Tibial nerve (tissue), 4 donors: ENCODE measurements around the gene UPK3BL1. TPM values are rescaled to one million over a fixed set of nuclear protein-coding genes. Genes with fewer than 3 reads are reported as not detected.
A peak's percentile ranks its signal among the peaks of the same experiment; 100 is the strongest.
"Not testable (repeated sequence)": the region's sequence is repeated elsewhere in the genome, so short reads cannot be mapped to it uniquely, and the experiment has no call there.

ENCODE experiments used
- DNase-seq, 2 donors: peaks; one replicate each; pipeline ENCODE4 v3.0.0-alpha.2; 2019; ENCODE audit warnings: low spot score in 2 of 2
- H3K27ac ChIP-seq, 4 donors: fragments of 200-600 bp; sonication (generic) in 3 of 4; one replicate each; pipeline ENCODE4 v1.5.1; 2017 to 2019; ENCODE audit warnings: mild to moderate bottlenecking in 1 of 4
- H3K27me3 ChIP-seq, 2 donors: fragments of 200-600 bp; sonication (generic) in 1 of 2; one replicate each; pipeline versions ENCODE4 v1.5.1 to v1.6.0; 2017 to 2019
- H3K36me3 ChIP-seq, 3 donors: fragments of 200-600 bp; sonication (generic); one replicate each; pipeline ENCODE4 v1.5.1; 2018 to 2019
- H3K4me1 ChIP-seq, 4 donors: fragments of 200-600 bp; sonication (generic) in 3 of 4; one replicate each; pipeline ENCODE4 v1.5.1; 2017 to 2019
- H3K4me3 ChIP-seq, 4 donors: fragments of 200-600 bp; sonication (generic) in 3 of 4; one replicate each; pipeline ENCODE4 v1.5.1; 2017 to 2019; ENCODE audit warnings: mild to moderate bottlenecking in 1 of 4, moderate library complexity in 1 of 4
- H3K9me3 ChIP-seq, 4 donors: fragments of 200-600 bp; sonication (generic) in 3 of 4; one replicate each; pipeline ENCODE4 v1.5.1; 2017 to 2019
- WGBS, 2 donors: methylation state at CpG; one replicate each; pipeline ENCODE4 v1.1.5; 2018; 5-methylcytosine and 5-hydroxymethylcytosine counted together
- total RNA-seq, 4 donors: library from RNA; depleted of rRNA; stranded (reverse); fragments of >200 nt; gene quantifications; one replicate each; pipeline ENCODE4 v1.1.0, GENCODE V29; 2016

Gene UPK3BL1, protein sequence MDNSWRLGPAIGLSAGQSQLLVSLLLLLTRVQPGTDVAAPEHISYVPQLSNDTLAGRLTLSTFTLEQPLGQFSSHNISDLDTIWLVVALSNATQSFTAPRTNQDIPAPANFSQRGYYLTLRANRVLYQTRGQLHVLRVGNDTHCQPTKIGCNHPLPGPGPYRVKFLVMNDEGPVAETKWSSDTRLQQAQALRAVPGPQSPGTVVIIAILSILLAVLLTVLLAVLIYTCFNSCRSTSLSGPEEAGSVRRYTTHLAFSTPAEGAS
- 10 to 100 TPM; 30.6 to 56.1 (median 40.6) TPM for total RNA-seq

DNA sequence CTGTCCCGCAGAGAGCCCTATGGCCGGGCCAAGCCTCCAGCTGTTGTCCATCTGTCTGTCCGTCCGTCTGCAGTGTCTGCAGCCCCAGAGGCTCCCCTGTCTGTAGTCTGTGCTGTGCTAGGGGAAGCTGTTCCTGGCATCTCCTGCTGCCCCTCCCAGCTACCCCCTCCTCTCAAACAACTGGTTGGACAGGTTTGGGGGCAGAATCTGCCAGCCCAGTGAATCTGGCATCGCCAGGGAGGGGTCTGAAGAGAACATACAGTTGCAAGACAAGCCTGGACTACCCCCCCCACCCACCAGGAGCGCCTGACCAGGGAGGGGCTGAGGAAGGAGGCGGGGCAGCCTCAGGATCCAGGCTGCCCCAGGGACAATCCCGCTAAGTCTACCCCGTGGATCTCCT lies at the start of gene UPK3BL1:
Gene UPK3BL1, minus strand, starts transcription at position 101 of the 400 bp plus-strand sequence. Its CDS starts 50 bp downstream, at position 51.
- H3K9me3 ChIP-seq, H3K27me3 ChIP-seq, H3K4me1 ChIP-seq, H3K36me3 ChIP-seq, H3K27ac ChIP-seq, DNase-seq, H3K4me3 ChIP-seq: not testable (repeated sequence)
- no CpG with 5 or more reads among the region's 9 CpGs for WGBS, 2 donors

DNA sequence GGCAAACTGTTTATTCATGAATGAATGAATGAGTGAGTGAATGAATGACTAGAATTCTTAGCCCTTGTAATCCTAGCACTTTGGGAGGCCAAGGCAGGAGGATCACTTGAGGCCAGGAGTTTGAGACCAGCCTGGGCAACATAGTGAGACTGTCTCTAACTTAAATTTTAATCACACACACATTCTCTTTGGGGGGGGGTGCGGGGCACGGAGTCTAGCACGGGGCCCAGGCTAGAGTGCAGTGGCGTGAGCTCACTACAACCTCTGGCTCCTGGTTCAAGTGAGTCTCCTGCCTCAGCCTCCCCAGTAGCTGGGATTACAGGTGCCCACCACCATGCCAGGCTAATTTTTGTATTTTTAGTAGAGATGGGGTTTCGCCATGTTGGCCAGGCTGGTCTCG lies 48.0 kb upstream of the UPK3BL1 start:
- 96% methylated on average over 4 of the region's 6 CpGs; no CpG with 5 or more reads in 1 of the 2 donors for WGBS, 2 donors
- H3K27me3 ChIP-seq, DNase-seq, H3K36me3 ChIP-seq, H3K4me3 ChIP-seq, H3K9me3 ChIP-seq, H3K27ac ChIP-seq, H3K4me1 ChIP-seq: not testable (repeated sequence)

DNA sequence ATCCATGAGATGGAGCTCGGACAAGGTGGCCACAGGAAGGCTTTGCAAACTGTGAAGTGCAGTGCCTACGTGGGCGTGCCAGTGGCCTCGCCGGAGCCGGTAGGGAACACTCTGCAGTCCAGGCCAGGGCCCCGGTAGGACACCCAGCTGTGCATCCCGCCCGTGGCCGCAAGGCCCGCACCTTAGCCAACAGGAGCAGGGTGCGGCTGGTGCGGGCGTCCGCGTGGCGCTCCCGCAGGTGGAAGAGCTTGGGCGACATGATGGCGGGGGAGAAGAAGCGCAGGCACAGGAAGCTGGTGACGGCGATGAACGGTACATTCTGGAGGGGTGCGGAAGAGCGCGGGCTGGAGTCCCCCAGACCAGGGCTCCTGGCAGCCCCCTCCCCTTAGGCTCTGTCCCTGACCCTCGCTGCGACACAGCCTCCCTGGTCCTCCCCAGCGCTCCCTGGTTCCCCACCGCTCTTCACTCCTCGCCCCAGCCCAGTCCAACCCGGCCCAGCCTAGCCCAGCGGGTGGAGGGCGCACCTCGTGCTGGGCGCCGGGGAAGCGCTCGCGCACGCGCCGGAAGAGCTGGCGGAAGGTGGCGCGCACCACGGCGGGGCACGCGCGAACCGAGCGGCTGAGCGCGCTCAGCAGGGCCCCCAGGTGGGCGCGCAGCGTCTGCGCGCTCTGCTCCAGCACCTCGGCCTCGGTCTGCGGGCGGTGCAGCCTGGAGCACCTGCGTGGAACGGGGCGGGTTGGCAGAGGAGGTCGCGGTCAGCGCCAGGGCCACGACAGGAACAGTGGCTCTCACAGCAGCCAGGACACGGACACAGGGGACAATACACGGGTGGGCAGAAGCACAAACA lies 47.1 kb upstream of the UPK3BL1 start:
- not testable (repeated sequence) for DNase-seq, H3K4me1 ChIP-seq, H3K9me3 ChIP-seq, H3K36me3 ChIP-seq, H3K27me3 ChIP-seq
- H3K4me3 ChIP-seq: peak overlapping the region in 2 of 4 donors; percentile 13 to 44
- WGBS, 2 donors: no CpG with 5 or more reads among the region's 74 CpGs
- H3K27ac ChIP-seq: peak overlapping the region in 1 of 4 donors; percentile 47

DNA sequence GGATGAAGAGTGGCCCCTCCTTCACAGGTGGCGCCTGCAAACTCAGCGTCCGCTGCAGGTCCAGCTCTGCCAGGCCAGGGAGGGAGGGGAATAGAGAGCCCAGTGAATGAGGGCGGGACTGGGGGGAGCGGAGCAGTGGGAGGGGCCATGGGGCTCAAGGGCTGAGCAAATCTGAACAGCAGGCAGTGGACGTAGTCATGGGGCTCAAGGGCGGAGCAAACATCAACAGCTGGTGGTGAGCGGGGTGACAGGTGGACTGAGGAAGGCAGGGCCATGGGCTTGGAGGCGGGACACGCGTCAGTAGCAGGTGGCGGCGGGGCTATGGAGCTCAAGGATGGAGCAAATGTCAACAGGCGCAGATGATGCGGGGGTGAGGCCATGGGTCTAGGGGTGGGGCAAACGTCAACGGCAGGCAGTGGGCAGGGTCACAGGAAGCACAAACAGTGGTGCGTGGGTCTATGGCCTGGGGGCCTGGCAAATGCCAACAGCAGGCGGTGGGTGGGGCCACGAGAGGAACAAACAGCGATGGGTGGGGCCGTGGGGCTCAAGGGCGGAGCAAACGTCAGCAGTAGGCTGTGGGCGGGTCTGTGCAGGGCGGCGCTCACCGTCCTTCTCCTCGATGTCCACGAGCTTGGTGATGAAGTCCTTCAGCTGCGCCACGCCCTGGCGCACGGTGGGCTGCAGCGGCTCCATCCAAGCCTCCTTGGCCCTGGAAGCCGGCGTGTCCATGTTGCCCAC lies 45.9 kb upstream of the UPK3BL1 start:
- H3K36me3 ChIP-seq, DNase-seq, H3K4me3 ChIP-seq, H3K27ac ChIP-seq, H3K9me3 ChIP-seq, H3K4me1 ChIP-seq, H3K27me3 ChIP-seq: not testable (repeated sequence)
- no CpG with 5 or more reads among the region's 37 CpGs for WGBS, 2 donors

DNA sequence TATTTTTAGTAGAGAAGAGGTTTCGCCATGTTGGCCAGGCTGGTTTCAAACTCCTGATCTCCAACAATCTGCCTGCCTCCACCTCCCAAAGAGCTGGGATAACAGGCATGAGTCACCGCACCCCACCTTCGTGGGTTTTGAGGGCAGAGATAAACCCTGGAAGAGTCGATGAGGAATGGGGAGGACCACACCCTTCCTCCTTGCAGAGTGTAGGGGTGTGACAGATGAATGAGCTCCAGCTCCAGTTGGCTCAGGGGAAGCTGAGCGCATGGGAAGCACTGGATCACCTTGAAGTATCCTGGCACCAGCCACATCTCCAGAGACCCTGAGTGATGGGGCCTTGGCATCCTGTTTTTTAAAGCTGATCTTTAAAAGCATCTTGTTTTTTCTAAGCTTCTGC lies 40.0 kb upstream of the UPK3BL1 start:
- H3K36me3 ChIP-seq, H3K27ac ChIP-seq, H3K4me1 ChIP-seq, H3K27me3 ChIP-seq, DNase-seq, H3K4me3 ChIP-seq, H3K9me3 ChIP-seq: not testable (repeated sequence)
- WGBS, 2 donors: no CpG with 5 or more reads among the region's 5 CpGs

DNA sequence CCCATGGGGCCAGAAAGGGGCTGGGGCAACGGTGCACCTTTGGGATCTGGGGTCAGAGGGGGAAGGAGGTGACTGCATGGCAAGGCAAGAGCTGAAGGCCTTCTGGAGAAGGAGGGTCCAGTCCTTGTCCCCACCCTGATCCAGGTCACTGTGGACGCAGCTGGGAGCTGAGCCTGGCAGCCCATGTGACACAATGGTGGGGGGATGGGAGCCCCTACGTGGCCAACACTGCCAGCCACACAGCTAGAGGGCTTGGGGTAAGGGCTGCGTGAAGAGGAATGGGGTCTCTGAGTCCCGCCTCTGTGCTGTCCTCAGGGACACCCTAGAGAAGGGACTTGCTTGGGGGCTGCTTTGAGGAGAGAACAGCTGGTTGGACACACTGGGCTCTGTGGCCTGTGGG lies 38.2 kb upstream of the UPK3BL1 start:
- not testable (repeated sequence) for DNase-seq, H3K9me3 ChIP-seq
- WGBS, 2 donors: no CpG with 5 or more reads among the region's 5 CpGs

DNA sequence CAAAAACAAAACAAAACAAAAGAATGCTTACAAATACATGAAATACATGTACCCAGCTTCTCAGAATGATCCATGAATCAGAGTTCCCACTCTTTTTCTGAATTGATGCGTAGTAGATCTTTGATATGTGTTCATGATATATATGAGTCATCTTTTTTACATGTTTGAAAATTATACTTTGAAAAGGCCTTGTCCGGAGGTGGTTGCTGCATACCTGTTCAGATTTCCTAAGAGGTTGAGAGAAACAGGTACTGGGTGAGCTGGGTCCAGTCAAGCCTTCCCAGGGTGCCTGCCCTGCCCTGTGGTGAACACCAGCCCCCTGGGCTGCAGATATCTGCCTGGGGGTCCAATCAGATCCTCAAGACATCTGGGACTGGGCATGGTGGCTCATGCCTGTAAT lies 33.0 kb upstream of the UPK3BL1 start:
- H3K27me3 ChIP-seq, H3K4me1 ChIP-seq, H3K4me3 ChIP-seq, H3K9me3 ChIP-seq, H3K36me3 ChIP-seq, DNase-seq, H3K27ac ChIP-seq: not testable (repeated sequence)
- WGBS, 2 donors: 57% methylated on average over 1 of the region's 2 CpGs; no CpG with 5 or more reads in 1 of the 2 donors

More for the DNA sequence above, 38.2 kb upstream of the UPK3BL1 start:
- H3K27me3 ChIP-seq, H3K27ac ChIP-seq, H3K4me3 ChIP-seq, H3K4me1 ChIP-seq, H3K36me3 ChIP-seq: not testable (repeated sequence)

DNA sequence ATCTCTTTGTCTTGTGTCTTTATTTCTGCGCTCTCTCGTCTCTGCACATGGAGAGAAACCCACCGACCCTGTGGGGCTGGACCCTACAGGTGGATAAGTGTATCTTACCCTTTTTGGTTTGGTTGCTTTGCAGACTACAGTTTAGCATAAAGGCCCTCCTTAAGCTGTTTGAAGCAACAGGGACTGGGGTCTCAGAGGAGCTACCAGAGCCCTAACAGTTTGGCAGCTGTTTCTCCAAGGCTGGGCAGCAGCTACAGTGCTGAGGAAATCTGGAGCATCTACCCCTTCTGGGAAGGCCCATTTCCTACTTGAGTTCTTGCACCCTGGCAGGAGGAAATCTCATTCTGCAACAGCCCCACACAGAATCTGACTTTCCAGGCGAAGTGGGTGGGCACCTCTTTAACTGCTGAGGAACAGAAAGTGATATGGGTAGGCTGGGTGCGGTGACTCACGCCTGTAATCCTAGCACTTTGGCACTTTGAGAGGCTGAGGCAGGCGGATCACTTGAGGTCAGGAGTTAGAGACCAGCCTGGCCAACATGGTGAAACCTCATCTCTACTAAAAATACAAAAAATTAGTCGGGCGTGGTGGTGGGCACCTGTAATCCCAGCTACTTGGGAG lies 31.0 kb upstream of the UPK3BL1 start:
- H3K4me3 ChIP-seq, H3K27me3 ChIP-seq, DNase-seq, H3K27ac ChIP-seq, H3K9me3 ChIP-seq, H3K36me3 ChIP-seq, H3K4me1 ChIP-seq: not testable (repeated sequence)
- WGBS, 2 donors: no CpG with 5 or more reads among the region's 9 CpGs

DNA sequence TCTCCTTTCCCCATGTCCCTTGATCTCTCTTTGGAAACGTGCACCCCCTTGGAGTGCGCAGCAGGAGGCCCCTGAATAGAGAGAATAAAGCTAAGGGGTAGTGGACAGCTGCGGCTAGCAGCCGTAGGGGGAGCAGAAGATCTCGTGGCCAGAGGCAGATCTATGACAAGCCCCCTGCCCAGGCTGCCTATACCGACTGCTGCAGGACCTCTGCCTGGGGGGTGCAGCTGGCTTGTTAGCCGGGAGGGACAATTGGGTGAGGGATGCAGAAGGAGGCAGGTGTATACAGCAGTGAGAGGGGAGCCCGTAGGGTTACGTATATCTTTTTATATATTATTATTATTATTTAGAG lies 29.3 kb upstream of the UPK3BL1 start:
- H3K27me3 ChIP-seq, H3K27ac ChIP-seq, H3K9me3 ChIP-seq, DNase-seq, H3K4me1 ChIP-seq, H3K36me3 ChIP-seq: not testable (repeated sequence)
- peak overlapping the region in 1 of 4 donors; percentile 52 for H3K4me3 ChIP-seq
- WGBS, 2 donors: no CpG with 5 or more reads among the region's 9 CpGs
